Stomach (tissue), 4 donors: ENCODE results near the gene ERBIN.

ENCODE experiments used
- CTCF ChIP-seq, 7 experiments: fragments of 450-650 bp in 4 of 7; fragments of 200-600 bp in 3 of 7; sonication (generic) in 3 of 7; IDR thresholded peaks; one replicate each; pipeline ENCODE4 v1.5.1; 2016 to 2019; ENCODE audit warnings: antibody characterized with exemption in 7 of 7, control low read depth in 2 of 7, mild to moderate bottlenecking in 1 of 7
- EP300 ChIP-seq: sonication (generic); formaldehyde crosslinking; IDR thresholded peaks from one replicate; pipeline ENCODE4 v1.6.1; 2017; ENCODE audit warnings: antibody characterized with exemption
- POLR2A ChIP-seq, 4 donors: fragments of 450-650 bp; IDR thresholded peaks; one replicate each; pipeline ENCODE4 v1.6.1; 2016; ENCODE audit warnings: antibody characterized with exemption in 4 of 4, control low read depth in 2 of 4, mild to moderate bottlenecking in 1 of 4, moderate library complexity in 1 of 4
- POLR2AphosphoS5 ChIP-seq, 3 donors: sonication (generic); formaldehyde crosslinking; IDR thresholded peaks; one replicate each; pipeline ENCODE4 v1.6.1; 2016; ENCODE audit warnings: antibody characterized with exemption in 3 of 3

DNA sequence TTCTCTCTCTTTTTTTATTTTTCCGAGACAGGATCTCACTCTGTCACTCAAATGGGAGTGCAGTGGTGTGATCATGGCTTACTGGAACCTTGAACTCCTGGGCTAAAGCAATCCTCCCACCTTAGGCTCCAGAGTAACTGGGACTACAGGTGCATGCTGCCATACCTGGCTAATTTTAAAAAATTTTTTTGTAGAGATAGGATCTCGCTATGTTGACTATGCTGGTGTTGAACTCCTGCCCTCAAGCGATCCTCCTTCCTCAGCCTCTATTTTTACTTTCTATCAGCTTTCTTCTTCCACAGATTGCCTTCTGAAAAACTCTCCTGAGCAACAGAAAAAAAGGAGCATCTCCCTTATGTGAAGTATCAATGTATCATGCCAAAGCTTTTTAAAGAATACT is 14.1 kb upstream of the ERBIN start:
- TF ChIP-seq CTCF (IDR thresholded peaks at IDR 0.05) (no peak), EP300 (no peak), POLR2A (IDR thresholded peaks at IDR 0.05) (no peak), POLR2AphosphoS5 (IDR thresholded peaks at IDR 0.05) (no peak)
